Keratinocyte (primary cell): ENCODE results near the gene DNAJC24. TPM values are rescaled to one million over a fixed set of nuclear protein-coding genes. Genes with fewer than 3 reads are reported as not detected.
A peak's percentile ranks its signal among the peaks of the same experiment; 100 is the strongest.

Experiments
- DNase-seq: peaks from one replicate; pipeline ENCODE4 v3.0.0-alpha.2; 2011; ENCODE audit warnings: low read depth, missing footprints, low spot score
- FAIRE-seq: peaks from 2 replicates; lab custom pipeline; 2011; peaks lifted over from hg19 to GRCh38; lab: Jason Lieb, UNC
- H2AFZ ChIP-seq: 2 replicates; pipeline ENCODE4 v1.6.0; 2012; ENCODE audit warnings: low read length, control low read depth, inconsistent platforms; ENCODE audit not compliant: control insufficient read depth
- H3K27ac ChIP-seq: 2 replicates; pipeline ENCODE4 v1.5.1; 2011; ENCODE audit warnings: low read length; ENCODE audit not compliant: control insufficient read depth, insufficient read depth
- H3K27me3 ChIP-seq: 3 replicates; pipeline ENCODE4 v1.6.0; 2011; ENCODE audit warnings: low read length; ENCODE audit not compliant: control insufficient read depth, insufficient read depth; ENCODE audit errors: extremely low read depth
- H3K36me3 ChIP-seq, 2 experiments: 2 replicates in 1 of 2; 3 replicates in 1 of 2; pipeline ENCODE4 v1.5.1; 2011; ENCODE audit warnings: low read length in 2 of 2, mild to moderate bottlenecking in 1 of 2; ENCODE audit not compliant: control insufficient read depth in 2 of 2, insufficient read depth in 2 of 2; ENCODE audit errors: extremely low read depth in 1 of 2
- H3K4me1 ChIP-seq: 3 replicates; pipeline ENCODE4 v1.5.1; 2011; ENCODE audit warnings: low read length; ENCODE audit not compliant: control insufficient read depth, insufficient read depth; ENCODE audit errors: extremely low read depth
- H3K4me2 ChIP-seq: 3 replicates; pipeline ENCODE4 v1.6.0; 2011; ENCODE audit warnings: low read depth, low read length; ENCODE audit not compliant: control insufficient read depth, insufficient read depth; ENCODE audit errors: extremely low read depth
- H3K4me3 ChIP-seq, 3 experiments: fragments of 200-600 bp in 1 of 3; sonication (generic) in 1 of 3; 2 replicates in 2 of 3; 3 replicates in 1 of 3; pipeline ENCODE4 v1.5.1; 2011 to 2016; ENCODE audit warnings: low read length in 3 of 3, mild to moderate bottlenecking in 3 of 3, control low read depth in 2 of 3, inconsistent platforms in 1 of 3, low read depth in 1 of 3, mixed read lengths in 1 of 3, mixed run types in 1 of 3, moderate library complexity in 1 of 3; ENCODE audit not compliant: control insufficient read depth in 2 of 3, insufficient read depth in 2 of 3; ENCODE audit errors: extremely low read depth in 1 of 3
- H3K79me2 ChIP-seq: 2 replicates; pipeline ENCODE4 v1.6.0; 2012; ENCODE audit warnings: low read length; ENCODE audit not compliant: control insufficient read depth, insufficient read depth
- H3K9ac ChIP-seq: 3 replicates; pipeline ENCODE4 v1.6.0; 2011; ENCODE audit warnings: low read length; ENCODE audit not compliant: control insufficient read depth, insufficient read depth; ENCODE audit errors: extremely low read depth
- H3K9me1 ChIP-seq: 3 replicates; pipeline ENCODE4 v1.6.0; 2011; ENCODE audit warnings: low read length; ENCODE audit not compliant: control insufficient read depth, insufficient read depth; ENCODE audit errors: extremely low read depth
- H3K9me3 ChIP-seq: 2 replicates; pipeline ENCODE4 v1.5.1; 2012; ENCODE audit warnings: low read depth, low read length; ENCODE audit not compliant: control insufficient read depth
- H4K20me1 ChIP-seq: 3 replicates; pipeline ENCODE4 v1.6.0; 2011; ENCODE audit warnings: low read length; ENCODE audit not compliant: control insufficient read depth, insufficient read depth; ENCODE audit errors: extremely low read depth
- CTCF ChIP-seq, 3 experiments: IDR thresholded peaks in 1 of 3; conservative IDR thresholded peaks in 1 of 3; optimal IDR thresholded peaks in 1 of 3; 2 replicates in 2 of 3; 3 replicates in 1 of 3; pipeline versions ENCODE3 to v1.5.1; 2011; ENCODE audit warnings: low read length in 3 of 3, mild to moderate bottlenecking in 3 of 3, moderate library complexity in 2 of 3, control low read depth in 1 of 3, inconsistent platforms in 1 of 3; ENCODE audit not compliant: insufficient read depth in 2 of 3; ENCODE audit errors: extremely low read depth in 1 of 3
- EZH2 ChIP-seq: IDR thresholded peaks from one replicate; pipeline ENCODE4 v1.6.1; 2012; ENCODE audit warnings: inconsistent platforms, mild to moderate bottlenecking, low read length, moderate library complexity
- dilution Hi-C: fragments of 300-500 bp; cut with MboI; formaldehyde crosslinking; loops from one replicate; pipeline ENCODE4 v1.7.0; 2020; ENCODE audit warnings: low sequenced_read_pairs; ENCODE audit not compliant: extremely low pct_ligation_motif_present
- polyA plus RNA-seq, 5 experiments: library from polyadenylated mRNA; depleted of rRNA in 3 of 5; stranded (reverse) in 3 of 5; stranded (forward) in 1 of 5; unstranded in 1 of 5; fragments of >200 nt; gene quantifications; 1 replicate in 1 of 5; 2 replicates in 3 of 5; 3 replicates in 1 of 5; pipeline versions ENCODE4 v1.2.1 to v1.2.3, GENCODE V29; 2011 to 2012; ENCODE audit warnings: missing spikeins in 2 of 5, low read depth in 1 of 5, low replicate concordance in 1 of 5

DNAJC24 gene
- polyA plus RNA-seq, 1 donor (not counting 4 experiments of a cell fraction or from before 2014, with no cell fraction given) = 30.3 TPM

- H3K27ac ChIP-seq = no peak overlapping the region
- no peaks in the 10 kb centered on the region for H3K4me1 ChIP-seq
- FAIRE-seq = no peak
- H3K9me1 ChIP-seq = no peaks in the 10 kb centered on the region
- H3K79me2 ChIP-seq = no peaks in the 10 kb centered on the region
- H3K4me2 ChIP-seq = no peak overlapping the region
- no peaks in the 10 kb centered on the region for H4K20me1 ChIP-seq
- H3K36me3 ChIP-seq = no peaks in the 10 kb centered on the region
- peaks cover 4% of the 10 kb centered on the region for H3K27me3 ChIP-seq
- no peaks in the 10 kb centered on the region for H3K9me3 ChIP-seq
- no peak overlapping the region for H3K9ac ChIP-seq
- no peak for DNase-seq
- dilution Hi-C loops = no loop called here
- no peak overlapping the region for H3K4me3 ChIP-seq
- H2AFZ ChIP-seq = no peak overlapping the region
- peak; percentile 58 to 77 (median 67) for TF ChIP-seq CTCF (optimal IDR thresholded peaks at IDR 0.05 in 1 of 3, IDR thresholded peaks at IDR 0.05 in 1 of 3, conservative IDR thresholded peaks at IDR 0.05 in 1 of 3; ENCODE audit: extremely low read depth in 1 of 3, insufficient read depth in 2 of 3, low read length in 3 of 3)
- TF ChIP-seq EZH2 = no peak
These were observed 28.6 kb upstream of the DNAJC24 start for GRCh38 chr11:31340903-31341572.

- Histone ChIP-seq H3K79me2 (no peaks in the 10 kb centered on the region), H3K4me1 (no peaks in the 10 kb centered on the region), H3K9me1 (no peaks in the 10 kb centered on the region), H3K4me2 (no peak overlapping the region), H3K27ac (no peak overlapping the region), H3K36me3 (no peaks in the 10 kb centered on the region), H4K20me1 (no peaks in the 10 kb centered on the region), H3K9me3 (no peaks in the 10 kb centered on the region), H3K9ac (no peak overlapping the region), H2AFZ (no peak overlapping the region), H3K4me3 (no peak overlapping the region), H3K27me3 (no peaks in the 10 kb centered on the region)
- dilution Hi-C loops = no loop called here
- FAIRE-seq (no peak), DNase-seq (no peak)
- no peak for TF ChIP-seq EZH2
- no peak for TF ChIP-seq CTCF (optimal IDR thresholded peaks at IDR 0.05 in 1 of 3, IDR thresholded peaks at IDR 0.05 in 1 of 3, conservative IDR thresholded peaks at IDR 0.05 in 1 of 3; ENCODE audit: extremely low read depth in 1 of 3, insufficient read depth in 2 of 3, low read length in 3 of 3)
These were observed 18.5 kb upstream of the DNAJC24 start for GRCh38 chr11:31351168-31351567.
